CD8-positive, alpha-beta memory T cell (primary cell): ENCODE measurements around the gene RERE. TPM values are rescaled to one million over a fixed set of nuclear protein-coding genes. Genes with fewer than 3 reads are reported as not detected.
"Not testable (repeated sequence)": the region's sequence is repeated elsewhere in the genome, so short reads cannot be mapped to it uniquely, and the experiment has no call there.

Source experiments
- CTCF ChIA-PET: fragments of 350-600 bp; sonication (Branson Sonifier 250); formaldehyde crosslinking; loops from one replicate; lab custom pipeline; 2021; ENCODE audit warnings: antibody characterized with exemption; lab: Charles Lee
- POLR2A ChIA-PET: fragments of 350-600 bp; sonication (Branson Sonifier 250); formaldehyde crosslinking; loops from one replicate; lab custom pipeline; 2021; ENCODE audit warnings: antibody characterized with exemption; lab: Charles Lee
- DNase-seq, 5 donors: peaks; one replicate each; pipeline versions ENCODE4 v3.0.0 to v3.0.0-alpha.2; 2020 to 2022; ENCODE audit warnings: mixed read lengths in 1 of 5
- H3K27ac ChIP-seq: one replicate; pipeline ENCODE4 v1.7.0; 2013; ENCODE audit warnings: low read depth, mild to moderate bottlenecking, low read length, moderate library complexity
- H3K27me3 ChIP-seq: 2 replicates; pipeline ENCODE4 v1.7.0; 2013; ENCODE audit warnings: low read length, mild to moderate bottlenecking; ENCODE audit not compliant: insufficient read depth, poor library complexity, severe bottlenecking
- H3K36me3 ChIP-seq: 2 replicates; pipeline ENCODE4 v1.7.0; 2013; ENCODE audit warnings: mild to moderate bottlenecking, low read length, moderate library complexity; ENCODE audit not compliant: insufficient read depth
- H3K4me1 ChIP-seq: 2 replicates; pipeline ENCODE4 v1.7.0; 2013; ENCODE audit warnings: mild to moderate bottlenecking, low read length, moderate library complexity; ENCODE audit not compliant: insufficient read depth
- H3K4me3 ChIP-seq: 2 replicates; pipeline ENCODE4 v1.7.0; 2013; ENCODE audit warnings: mild to moderate bottlenecking, low read length
- H3K9me3 ChIP-seq: 2 replicates; pipeline ENCODE4 v1.7.0; 2013; ENCODE audit warnings: mild to moderate bottlenecking, low read length
- H3K27ac Mint-ChIP-seq, 8 donors: one replicate each; pipeline ENCODE4 v1.8.0; 2020 to 2021; ENCODE audit warnings: mixed read lengths in 8 of 8, mild to moderate bottlenecking in 6 of 8, inconsistent platforms in 3 of 8, moderate library complexity in 3 of 8
- H3K27me3 Mint-ChIP-seq, 2 donors: one replicate each; pipeline ENCODE4 v1.8.0; 2020 to 2021; ENCODE audit warnings: mixed read lengths in 2 of 2, mild to moderate bottlenecking in 1 of 2, moderate library complexity in 1 of 2
- H3K36me3 Mint-ChIP-seq, 3 donors: one replicate each; pipeline ENCODE4 v1.8.0; 2020 to 2021; ENCODE audit warnings: mixed read lengths in 3 of 3, inconsistent platforms in 1 of 3, mild to moderate bottlenecking in 1 of 3
- H3K4me1 Mint-ChIP-seq, 3 donors: one replicate each; pipeline ENCODE4 v1.8.0; 2020 to 2021; ENCODE audit warnings: mixed read lengths in 3 of 3, inconsistent platforms in 1 of 3, mild to moderate bottlenecking in 1 of 3
- H3K4me3 Mint-ChIP-seq, 7 donors: one replicate each; pipeline ENCODE4 v1.8.0; 2020 to 2021; ENCODE audit warnings: mixed read lengths in 7 of 7, mild to moderate bottlenecking in 6 of 7, moderate library complexity in 4 of 7, inconsistent platforms in 2 of 7
- H3K9me3 Mint-ChIP-seq, 5 donors: one replicate each; pipeline ENCODE4 v1.8.0; 2020 to 2022; ENCODE audit warnings: mixed read lengths in 5 of 5, mild to moderate bottlenecking in 3 of 5, moderate library complexity in 2 of 5, inconsistent platforms in 1 of 5
- polyA plus RNA-seq: library from polyadenylated mRNA; unstranded; fragments of 300-500 nt; fragmentation: Illumina TruSeq; gene quantifications from one replicate; pipeline ENCODE4 v1.2.3, GENCODE V29; 2021
- total RNA-seq, 2 experiments: library from RNA; stranded (reverse); gene quantifications; one replicate each; pipeline ENCODE4 v1.2.3, GENCODE V29; 2021

The RERE gene
- total and polyA plus RNA-seq, 3 experiments from 2014 or later = 10.9 to 39.2 (median 37.9) TPM

GRCh38 chr1:8380310-8380709 is 437.1 kb downstream of the RERE start:
- H3K9me3 Mint-ChIP-seq, POLR2A ChIA-PET: not testable (repeated sequence)

GRCh38 chr1:8379513-8380186 is 437.8 kb downstream of the RERE start:
- DNase-seq = no peak
- Mint-ChIP-seq H3K4me1 (peaks cover 59 to 91% (median 78%) of the 10 kb centered on the region in 3 donors), H3K9me3 (no peaks in the 10 kb centered on the region), H3K4me3 (peak overlapping the region in 1 of 7 donors; percentile 22), H3K27me3 (no peaks in the 10 kb centered on the region), H3K36me3 (peaks cover 0 to 52% (median 4%) of the 10 kb centered on the region in 3 donors), H3K27ac (peak overlapping the region in 3 of 8 donors; percentile 17 to 64 (median 63))
- ChIA-PET POLR2A (no interaction called here), CTCF (no interaction called here)
- Histone ChIP-seq H3K4me3 (no peak overlapping the region), H3K9me3 (no peaks in the 10 kb centered on the region), H3K36me3 (no peaks in the 10 kb centered on the region), H3K4me1 (peaks cover 69% of the 10 kb centered on the region), H3K27ac (no peak overlapping the region), H3K27me3 (no peaks in the 10 kb centered on the region)

More at GRCh38 chr1:8380310-8380709, 437.1 kb downstream of the RERE start:
- H3K27ac ChIP-seq, H3K36me3 ChIP-seq, H3K4me3 ChIP-seq, H3K27me3 Mint-ChIP-seq, H3K4me3 Mint-ChIP-seq, H3K9me3 ChIP-seq, H3K27me3 ChIP-seq, DNase-seq, CTCF ChIA-PET: not testable (repeated sequence)
- Mint-ChIP-seq H3K36me3 (peaks cover 0 to 53% (median 7%) of the 10 kb centered on the region in 3 donors), H3K4me1 (peaks cover 60 to 92% (median 79%) of the 10 kb centered on the region in 3 donors), H3K27ac (peak overlapping the region in 2 of 8 donors; percentile 54 to 64)
- peaks cover 71% of the 10 kb centered on the region for H3K4me1 ChIP-seq

GRCh38 chr1:8378981-8379470 is 438.4 kb downstream of the RERE start:
- H3K4me1 Mint-ChIP-seq = peaks cover 57 to 91% (median 78%) of the 10 kb centered on the region in 3 donors
- Histone ChIP-seq H3K4me1 (peaks cover 68% of the 10 kb centered on the region), H3K27ac (no peak overlapping the region), H3K9me3 (no peaks in the 10 kb centered on the region), H3K4me3 (no peak overlapping the region), H3K27me3 (no peaks in the 10 kb centered on the region), H3K36me3 (no peaks in the 10 kb centered on the region)
- no peaks in the 10 kb centered on the region for H3K9me3 Mint-ChIP-seq
- H3K27ac Mint-ChIP-seq = peak overlapping the region in 5 of 8 donors; percentile 10 to 84 (median 74)
- H3K4me3 Mint-ChIP-seq = no peak overlapping the region
- ChIA-PET POLR2A (no interaction called here), CTCF (no interaction called here)
- no peaks in the 10 kb centered on the region for H3K27me3 Mint-ChIP-seq
- no peak for DNase-seq
- H3K36me3 Mint-ChIP-seq = peaks cover 0 to 47% (median 3%) of the 10 kb centered on the region in 3 donors

- H3K4me3 Mint-ChIP-seq = no peak overlapping the region
- peak overlapping the region in 4 of 8 donors; percentile 6 to 84 (median 16) for H3K27ac Mint-ChIP-seq
- POLR2A ChIA-PET = no interaction called here
- H3K27me3 ChIP-seq = no peaks in the 10 kb centered on the region
- H3K4me1 Mint-ChIP-seq = peaks cover 54 to 91% (median 75%) of the 10 kb centered on the region in 3 donors
- CTCF ChIA-PET = no interaction called here
- peaks cover 0 to 50% (median 3%) of the 10 kb centered on the region in 3 donors for H3K36me3 Mint-ChIP-seq
- no peaks in the 10 kb centered on the region for H3K36me3 ChIP-seq
- H3K27me3 Mint-ChIP-seq = no peaks in the 10 kb centered on the region
- no peak for DNase-seq
- no peaks in the 10 kb centered on the region for H3K9me3 ChIP-seq
- H3K9me3 Mint-ChIP-seq = no peaks in the 10 kb centered on the region
- H3K27ac ChIP-seq = no peak overlapping the region
- no peak overlapping the region for H3K4me3 ChIP-seq
- H3K4me1 ChIP-seq = peaks cover 67% of the 10 kb centered on the region
These were observed 439.3 kb downstream of the RERE start for GRCh38 chr1:8378178-8378577.

- no peak for DNase-seq
- Histone ChIP-seq H3K27ac (no peak overlapping the region), H3K4me1 (peaks cover 59% of the 10 kb centered on the region), H3K9me3 (no peaks in the 10 kb centered on the region), H3K4me3 (no peak overlapping the region), H3K27me3 (no peaks in the 10 kb centered on the region), H3K36me3 (no peaks in the 10 kb centered on the region)
- POLR2A ChIA-PET = no interaction called here
- Mint-ChIP-seq H3K9me3 (no peaks in the 10 kb centered on the region), H3K4me3 (no peak overlapping the region), H3K4me1 (peaks cover 53 to 88% (median 73%) of the 10 kb centered on the region in 3 donors), H3K27me3 (no peaks in the 10 kb centered on the region), H3K27ac (peak overlapping the region in 4 of 8 donors; percentile 18 to 69 (median 48)), H3K36me3 (peaks cover 0 to 53% (median 2%) of the 10 kb centered on the region in 3 donors)
- CTCF ChIA-PET = interaction anchor here (0.9 kb wide), 1 partner anchor 16 kb away, joined by 3 read pairs; no protein-coding TSS in a partner anchor
These were observed 440.0 kb downstream of the RERE start for GRCh38 chr1:8377271-8377981.

- H3K27ac ChIP-seq = no peak overlapping the region
- no peak overlapping the region for H3K4me3 ChIP-seq
- H3K9me3 Mint-ChIP-seq = no peaks in the 10 kb centered on the region
- CTCF ChIA-PET = interaction anchor here (0.9 kb wide), 1 partner anchor 15 kb away, joined by 3 read pairs; no protein-coding TSS in a partner anchor
- peaks cover 52 to 89% (median 75%) of the 10 kb centered on the region in 3 donors for H3K4me1 Mint-ChIP-seq
- peaks cover 49% of the 10 kb centered on the region for H3K4me1 ChIP-seq
- H3K36me3 ChIP-seq = no peaks in the 10 kb centered on the region
- no peaks in the 10 kb centered on the region for H3K27me3 ChIP-seq
- no peaks in the 10 kb centered on the region for H3K27me3 Mint-ChIP-seq
- H3K36me3 Mint-ChIP-seq = peaks cover 0 to 55% (median 2%) of the 10 kb centered on the region in 3 donors
- no peaks in the 10 kb centered on the region for H3K9me3 ChIP-seq
- POLR2A ChIA-PET = no interaction called here
- no peak overlapping the region for H3K4me3 Mint-ChIP-seq
- peak overlapping the region in 5 of 8 donors; percentile 22 to 83 (median 68) for H3K27ac Mint-ChIP-seq
- DNase-seq = no peak
These were observed 441.0 kb downstream of the RERE start for GRCh38 chr1:8376358-8376840.

- no peak for DNase-seq
- POLR2A ChIA-PET = no interaction called here
These were observed 442.6 kb downstream of the RERE start for GRCh38 chr1:8374812-8375211.

More at GRCh38 chr1:8374812-8375211, 442.6 kb downstream of the RERE start:
- CTCF ChIA-PET = interaction anchor here (0.9 kb wide), 1 partner anchor 10 kb away, joined by 3 read pairs; no protein-coding TSS in a partner anchor
- Histone ChIP-seq H3K4me3 (no peak overlapping the region), H3K27me3 (no peaks in the 10 kb centered on the region), H3K27ac (no peak overlapping the region), H3K9me3 (no peaks in the 10 kb centered on the region), H3K36me3 (no peaks in the 10 kb centered on the region), H3K4me1 (peaks cover 53% of the 10 kb centered on the region)
- peaks cover 0 to 59% (median 3%) of the 10 kb centered on the region in 3 donors for H3K36me3 Mint-ChIP-seq
- H3K27me3 Mint-ChIP-seq = no peaks in the 10 kb centered on the region
- peak overlapping the region in 5 of 8 donors; percentile 10 to 74 (median 56) for H3K27ac Mint-ChIP-seq
- H3K9me3 Mint-ChIP-seq = no peaks in the 10 kb centered on the region
- no peak overlapping the region for H3K4me3 Mint-ChIP-seq
- peaks cover 58 to 89% (median 84%) of the 10 kb centered on the region in 3 donors for H3K4me1 Mint-ChIP-seq
